ENCODE results near the gene KICS2.
"Not testable (repeated sequence)": the region's sequence is repeated elsewhere in the genome, so short reads cannot be mapped to it uniquely, and the experiment has no call there.

Gene KICS2

DNA sequence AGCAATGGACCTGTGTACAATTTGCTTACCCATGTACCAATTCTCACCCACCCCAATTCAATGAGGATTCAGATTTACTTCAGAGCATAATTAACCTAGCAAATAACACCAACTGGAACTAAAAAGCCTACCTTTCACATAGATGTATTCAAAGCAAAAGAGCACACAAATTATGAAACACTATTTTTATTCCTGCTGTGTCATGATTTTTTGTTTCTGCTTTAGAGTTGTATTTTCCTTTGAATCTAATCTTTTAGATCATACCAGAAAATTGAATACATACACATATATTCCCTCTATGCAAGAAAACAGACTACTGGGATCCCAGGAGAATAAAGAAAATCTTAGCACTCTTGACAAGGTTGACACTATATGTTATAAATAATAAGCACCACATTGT lies 5.9 kb downstream of the KICS2 start:
- no peak for DNase-seq (ENCODE audit: low read depth)

DNA sequence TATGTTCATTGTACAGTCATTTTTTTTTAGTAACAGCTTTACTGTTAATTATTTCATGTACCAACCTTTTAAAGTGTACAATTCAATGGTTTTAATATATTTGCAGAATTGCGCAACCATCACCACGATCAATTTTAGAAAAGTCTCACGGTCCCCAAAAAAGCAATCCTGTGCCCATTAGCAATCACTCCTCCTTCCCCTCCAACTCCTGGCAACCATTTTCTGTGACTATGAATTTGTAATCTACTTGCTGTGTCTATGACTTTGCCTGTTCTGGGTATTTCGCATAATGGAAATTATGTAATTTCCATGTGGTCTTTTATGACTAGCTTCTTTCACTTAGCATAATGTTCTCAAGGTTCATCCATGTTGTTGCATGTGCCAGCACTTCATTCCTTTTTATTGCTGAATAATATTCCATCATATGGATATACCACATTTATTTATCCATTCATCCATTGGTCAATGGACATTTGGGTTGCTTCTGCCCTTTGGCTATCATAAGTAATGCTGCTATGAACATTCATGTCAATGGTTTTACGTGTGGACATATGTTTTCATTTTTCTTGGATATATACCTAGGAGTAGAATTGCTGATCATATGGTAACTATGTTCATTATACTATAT lies 9.9 kb downstream of the KICS2 start:
- DNase-seq (ENCODE audit: low read depth), result no peak

DNA sequence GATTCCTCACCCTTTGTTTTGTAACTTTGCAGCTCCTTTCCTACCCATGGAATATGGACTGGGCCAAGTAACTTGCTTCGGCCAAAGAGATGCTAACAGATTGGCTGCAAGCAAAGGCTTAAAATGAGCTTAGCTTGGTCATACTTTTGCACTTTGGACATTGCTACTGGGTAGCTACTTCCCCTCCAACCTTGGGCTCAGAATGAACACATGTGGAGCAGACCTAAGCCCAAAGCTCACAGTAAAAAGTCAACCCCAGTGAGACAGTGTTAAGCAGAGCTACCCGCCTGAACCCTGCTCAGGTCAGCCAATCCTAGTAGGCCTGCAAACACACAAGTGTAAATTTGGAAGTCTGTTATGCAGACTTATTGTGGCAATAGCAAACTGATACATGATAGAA lies 14.6 kb downstream of the KICS2 start:
- no peak for DNase-seq (ENCODE audit: low read depth)

DNA sequence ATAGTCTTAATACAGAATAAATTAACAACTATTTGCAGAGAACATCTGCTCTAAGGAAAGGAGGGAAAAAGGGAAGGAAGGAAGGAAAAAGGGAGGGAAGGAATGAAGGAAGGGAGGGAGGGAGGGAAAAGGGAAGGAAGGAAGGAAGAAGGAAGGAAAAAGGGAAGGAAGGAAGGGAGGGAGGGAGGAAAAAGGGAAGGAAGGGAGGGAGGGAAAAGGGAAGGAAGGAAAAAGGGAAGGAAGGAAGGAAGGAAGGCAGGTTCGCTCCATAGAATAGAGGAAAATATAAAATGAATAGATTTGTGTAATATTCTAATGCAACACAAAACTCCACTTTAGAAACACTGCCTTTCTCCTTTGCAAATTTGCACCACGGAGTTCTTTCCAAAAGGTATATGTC lies 16.6 kb downstream of the KICS2 start:
- no peak for DNase-seq (ENCODE audit: low read depth)

DNA sequence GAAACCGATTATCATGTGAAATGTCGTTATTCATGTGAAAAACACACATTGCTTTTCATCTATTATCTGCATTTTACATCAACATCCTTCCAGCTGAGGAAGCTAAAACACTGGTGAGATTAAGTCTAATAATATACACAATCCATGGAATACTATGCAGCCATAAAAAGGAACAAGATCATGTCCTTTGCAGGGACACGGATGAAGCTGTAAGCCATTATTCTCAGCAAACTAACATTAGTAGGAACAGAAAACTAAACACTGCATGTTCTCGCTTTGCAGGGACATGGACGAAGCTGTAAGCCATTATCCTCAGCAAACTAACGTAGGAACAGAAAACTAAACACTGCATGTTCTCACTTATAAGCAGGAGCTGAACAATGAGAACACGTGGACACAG lies 18.3 kb downstream of the KICS2 start:
- no peak for DNase-seq (ENCODE audit: low read depth)

DNA sequence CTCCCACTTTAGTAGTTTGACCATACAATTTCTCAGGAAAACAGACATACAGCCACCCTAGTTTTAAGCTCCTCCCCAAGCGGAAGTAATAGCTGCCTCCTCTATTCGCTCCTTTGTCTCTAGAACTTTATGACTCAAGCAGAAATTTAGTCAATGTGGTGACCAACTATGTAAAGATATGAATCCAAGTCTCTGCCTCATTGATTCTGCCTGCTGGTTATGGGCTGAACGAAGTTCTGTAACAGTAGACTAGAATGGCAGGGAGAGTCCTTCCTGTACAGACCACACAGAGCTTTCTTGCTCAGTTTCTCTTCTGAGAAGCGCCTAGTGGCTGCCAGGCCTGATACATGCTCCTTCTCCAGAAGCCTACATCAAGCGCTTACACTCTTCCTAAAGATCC lies 19.1 kb downstream of the KICS2 start:
- no peak for DNase-seq (ENCODE audit: low read depth)

DNA sequence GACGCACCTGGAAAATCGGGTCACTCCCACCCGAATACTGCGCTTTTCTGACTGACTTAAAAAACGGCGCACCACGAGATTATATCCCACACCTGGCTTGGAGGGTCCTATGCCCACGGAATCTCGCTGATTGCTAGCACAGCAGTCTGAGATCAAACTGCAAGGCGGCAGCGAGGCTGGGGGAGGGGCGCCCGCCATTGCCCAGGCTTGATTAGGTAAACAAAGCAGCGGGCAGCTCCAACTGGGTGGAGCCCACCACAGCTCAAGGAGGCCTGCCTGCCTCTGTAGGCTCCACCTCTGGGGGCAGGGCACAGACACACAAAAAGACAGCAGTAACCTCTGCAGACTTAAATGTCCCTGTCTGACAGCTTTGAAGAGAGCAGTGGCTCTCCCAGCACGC lies 26.3 kb downstream of the KICS2 start:
- DNase-seq (ENCODE audit: low read depth), result not testable (repeated sequence)

DNA sequence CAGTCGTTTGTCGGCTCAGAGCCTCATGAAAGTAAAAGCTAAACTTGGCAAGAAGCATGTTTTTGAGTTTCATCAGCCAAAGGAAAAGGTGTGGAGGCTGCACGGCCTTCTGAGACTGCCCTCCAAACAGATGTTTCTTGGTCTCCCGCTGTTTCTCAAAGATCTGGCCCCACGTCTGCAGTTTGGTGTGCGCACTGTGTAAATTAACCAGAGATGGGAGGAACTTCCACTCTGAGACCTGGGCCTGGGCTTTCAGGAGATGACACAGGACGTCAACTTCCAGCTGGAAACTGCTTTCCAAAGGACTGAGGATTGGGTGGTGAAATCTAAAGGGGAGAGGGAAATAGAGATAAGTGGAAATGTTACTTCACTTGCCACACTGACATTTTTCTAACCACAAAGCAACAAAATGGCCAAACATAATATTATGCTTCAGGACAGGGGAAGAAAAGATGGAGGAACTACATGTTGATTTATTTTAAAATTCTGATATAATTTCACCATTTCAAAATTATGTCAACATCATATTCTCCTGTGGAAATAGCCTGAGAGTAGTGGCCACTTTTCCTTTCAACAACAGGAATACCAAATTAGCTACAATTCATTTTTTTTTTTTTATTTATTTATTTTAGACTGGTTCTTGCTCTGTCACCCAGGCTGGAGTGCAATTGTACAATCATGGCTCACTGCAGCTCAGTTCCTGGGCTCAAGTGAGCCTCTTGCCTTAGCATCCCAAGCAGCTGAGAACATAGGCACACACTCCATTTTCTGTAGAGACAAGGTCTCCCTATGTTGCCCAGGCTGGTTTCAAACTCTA lies 27.6 kb downstream of the KICS2 start:
- no peak for DNase-seq (ENCODE audit: low read depth)

DNA sequence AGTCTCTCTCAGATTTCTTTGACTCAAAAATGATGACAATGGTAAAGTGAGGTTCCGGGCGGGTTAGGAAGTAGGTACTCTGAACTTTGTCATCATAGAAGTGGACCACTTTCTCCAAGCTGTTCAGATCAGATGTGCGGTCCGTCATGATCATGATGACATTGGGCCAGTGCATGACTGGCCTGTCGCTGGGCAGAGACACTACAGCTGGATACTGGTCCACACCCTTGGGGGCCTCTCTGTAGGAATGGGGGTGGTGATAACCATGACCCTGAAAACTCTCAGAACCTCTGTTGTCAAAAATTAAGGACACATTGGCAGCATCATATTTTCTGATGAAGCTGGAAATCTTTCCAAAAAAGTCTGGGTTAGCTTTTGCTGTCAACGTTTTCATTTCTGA lies 28.2 kb downstream of the KICS2 start:
- DNase-seq (ENCODE audit: low read depth), result no peak

DNA sequence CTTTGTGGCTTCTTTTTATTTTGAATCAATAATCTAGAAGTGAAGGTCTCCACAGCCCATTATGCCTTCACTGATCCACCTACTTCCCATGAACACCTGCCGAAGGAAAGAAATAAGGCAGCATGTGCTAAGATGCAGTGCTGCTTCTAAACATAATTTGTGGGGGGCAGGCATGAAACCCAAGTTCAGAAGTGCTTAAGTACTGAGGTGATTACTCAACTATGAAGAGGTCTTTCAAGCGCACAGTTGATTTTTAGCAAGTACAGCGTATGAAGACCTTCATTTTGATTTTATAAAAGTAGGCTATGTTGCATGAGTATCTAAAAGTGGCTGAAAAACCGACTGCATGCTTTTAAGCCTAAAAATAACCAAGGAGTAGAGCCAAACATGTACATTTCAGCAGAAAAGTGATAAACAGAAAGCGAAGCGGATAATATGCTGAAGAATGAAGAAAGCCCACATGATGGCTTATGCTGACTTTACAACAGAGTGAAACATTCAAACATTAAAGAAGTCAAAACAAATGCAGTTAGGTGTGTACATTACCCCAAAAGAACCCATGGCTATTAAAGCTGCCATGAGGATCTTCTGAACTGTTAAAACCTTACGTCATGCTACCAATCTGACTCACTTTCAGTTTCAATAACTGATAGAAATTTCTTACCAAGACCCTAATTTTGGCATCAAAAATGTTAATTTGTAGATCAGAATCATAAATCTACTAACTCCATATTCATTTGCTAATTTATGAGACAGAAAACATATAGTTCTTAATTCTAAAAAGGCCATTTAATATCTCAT lies 29.3 kb downstream of the KICS2 start:
- DNase-seq (ENCODE audit: low read depth), result no peak

DNA sequence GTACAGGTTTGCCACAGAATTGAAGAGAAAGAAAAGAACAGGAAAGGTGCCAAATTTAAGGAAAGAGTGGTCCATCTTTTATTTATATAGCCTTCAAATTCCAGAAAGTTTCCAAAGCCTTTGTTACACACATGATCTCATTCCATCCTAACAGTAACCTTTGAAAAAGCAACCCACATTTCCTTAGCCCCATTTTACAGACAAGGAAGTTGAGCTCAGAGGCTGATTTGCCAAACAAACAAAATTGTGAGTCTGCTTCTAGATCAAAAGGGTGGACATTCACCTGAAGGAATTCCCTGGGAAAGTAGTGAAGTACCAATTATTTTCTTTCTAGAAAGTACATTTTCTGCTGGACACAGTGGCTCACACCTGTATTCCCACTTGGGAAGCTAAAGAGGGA lies 32.0 kb downstream of the KICS2 start:
- no peak for DNase-seq (ENCODE audit: low read depth)

DNA sequence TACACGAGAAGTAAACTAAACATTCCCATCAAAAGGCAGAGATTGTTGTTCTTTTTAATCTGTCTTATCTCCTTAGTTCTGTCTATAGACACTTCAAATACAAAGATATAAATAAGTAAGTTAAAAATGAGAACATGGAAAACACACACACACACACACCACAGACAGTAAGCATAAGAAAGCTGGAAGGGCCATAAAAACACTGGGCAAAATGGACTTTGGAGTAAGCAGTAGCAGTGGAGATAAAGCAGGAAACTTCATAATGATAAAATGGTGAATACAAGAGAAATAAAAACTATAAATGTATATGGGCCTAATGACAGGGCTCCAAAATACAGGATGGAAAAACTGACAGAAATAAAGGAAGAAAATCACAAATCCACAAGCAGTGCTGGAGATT lies 32.6 kb downstream of the KICS2 start:
- no peak for DNase-seq (ENCODE audit: low read depth)

DNA sequence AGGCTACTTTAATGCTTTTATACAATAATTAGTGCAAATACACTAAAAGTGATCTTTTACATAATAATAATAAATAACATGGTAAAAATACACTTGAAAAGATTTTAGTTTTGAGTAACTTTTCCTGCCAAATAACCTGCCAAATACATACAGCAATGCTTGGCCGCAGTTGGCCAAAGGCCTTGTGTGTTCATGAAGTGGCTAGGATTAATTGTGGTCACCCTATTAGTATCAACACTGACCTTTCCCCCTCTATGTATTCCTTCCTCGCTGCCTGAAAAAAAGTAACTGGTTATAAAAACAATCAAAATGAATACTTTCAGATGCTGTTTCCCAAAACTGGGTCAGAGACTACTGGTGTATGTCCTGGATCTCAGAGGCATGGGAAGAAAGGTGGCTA lies 34.3 kb downstream of the KICS2 start:
- no peak for DNase-seq (ENCODE audit: low read depth)

DNA sequence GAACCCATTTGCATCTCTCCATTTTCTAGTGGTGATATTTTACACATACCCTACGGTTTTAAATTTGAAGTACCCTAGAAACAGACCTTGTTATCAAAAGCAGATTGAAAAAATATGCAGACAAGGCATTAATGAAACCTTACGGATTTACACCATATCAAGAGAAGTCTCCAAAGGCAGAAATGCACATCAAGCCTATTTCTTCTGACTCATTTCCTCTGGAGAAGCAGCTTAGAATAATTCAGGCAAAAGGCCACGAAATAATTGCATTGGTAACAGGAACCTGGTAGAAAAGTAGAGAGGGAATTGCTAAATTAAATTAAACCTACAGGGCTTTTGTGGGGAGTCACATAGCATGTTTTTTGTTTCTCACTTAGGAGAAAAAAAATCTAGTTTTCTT lies 34.7 kb downstream of the KICS2 start:
- DNase-seq (ENCODE audit: low read depth), result no peak

DNA sequence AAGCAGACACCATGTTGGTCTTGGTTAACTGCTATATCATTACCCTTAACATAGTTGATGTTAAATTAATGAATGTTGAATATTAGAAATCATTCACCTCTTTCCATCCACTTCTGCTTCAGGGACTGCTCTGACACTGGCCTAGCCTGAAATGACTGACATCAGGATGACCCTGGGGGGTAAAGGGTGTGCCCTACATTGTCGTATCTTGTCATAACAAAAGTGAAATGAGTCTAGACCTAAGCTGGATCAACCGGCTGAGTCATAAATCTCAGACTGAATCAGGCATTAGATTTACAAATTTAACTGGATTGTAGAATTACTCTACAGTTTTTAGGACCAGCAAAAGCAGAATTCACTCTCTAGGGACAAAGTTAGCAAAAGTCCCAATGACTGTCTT lies 35.3 kb downstream of the KICS2 start:
- no peak for DNase-seq (ENCODE audit: low read depth)

DNA sequence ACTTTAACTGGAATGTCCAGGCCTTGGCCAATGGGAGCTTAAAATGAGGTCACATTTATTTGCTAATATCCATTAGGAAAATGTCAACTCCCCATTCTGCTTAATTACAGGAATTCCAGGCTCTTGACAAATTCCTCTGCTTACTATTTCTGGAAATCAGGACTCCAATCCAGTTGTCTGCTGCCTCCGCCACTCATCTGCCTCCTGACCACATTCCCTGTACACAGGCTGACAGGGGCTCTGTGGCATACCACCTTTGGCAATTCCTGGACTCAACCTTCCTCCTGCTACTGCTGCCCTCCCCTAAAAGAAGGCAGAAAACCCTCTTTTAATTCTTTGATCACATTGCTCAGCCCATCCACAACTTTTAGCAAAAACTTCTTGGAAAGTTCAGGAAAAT lies 37.9 kb downstream of the KICS2 start:
- DNase-seq (ENCODE audit: low read depth), result no peak

DNA sequence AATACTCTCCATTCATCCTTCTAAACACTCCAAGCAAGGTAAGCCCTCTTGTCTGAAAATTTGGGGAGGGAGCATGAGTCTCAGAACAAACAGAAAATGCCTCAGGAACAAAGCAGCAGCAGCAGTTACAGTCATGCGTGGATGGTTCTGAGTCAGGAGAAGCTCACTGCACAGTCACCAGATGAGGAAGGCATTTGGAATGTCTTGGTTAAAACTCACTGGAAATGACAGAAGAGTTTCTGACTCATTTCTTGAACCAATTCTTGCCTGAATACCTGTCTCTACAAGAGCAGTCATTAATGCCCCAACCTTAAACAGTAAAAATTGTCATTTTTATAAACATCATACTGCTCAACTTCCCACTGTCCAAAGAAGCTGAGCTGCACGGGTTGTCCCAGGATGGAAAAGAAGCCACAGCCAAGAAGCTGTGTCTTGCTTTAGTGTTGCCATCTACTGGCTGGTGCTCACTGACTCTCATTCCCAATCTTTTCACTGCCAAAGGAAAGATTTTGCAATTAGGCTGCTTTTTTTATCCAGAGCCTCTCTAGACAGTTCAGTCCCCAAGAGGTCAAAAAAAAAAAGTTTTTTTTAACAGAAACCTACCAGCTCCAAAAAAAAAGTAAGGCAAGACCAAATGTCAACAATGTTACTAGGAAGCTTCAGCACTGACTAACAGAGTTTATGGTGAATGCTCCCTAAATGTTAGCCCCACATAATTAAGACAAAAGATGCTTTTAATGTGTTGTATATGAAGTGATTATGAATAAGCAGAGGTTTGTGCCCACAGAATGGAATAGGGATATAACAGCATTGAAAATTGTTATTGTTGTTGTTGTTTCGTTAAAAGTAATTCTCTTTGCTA lies 40.4 kb downstream of the KICS2 start:
- DNase-seq (ENCODE audit: low read depth), result no peak

DNA sequence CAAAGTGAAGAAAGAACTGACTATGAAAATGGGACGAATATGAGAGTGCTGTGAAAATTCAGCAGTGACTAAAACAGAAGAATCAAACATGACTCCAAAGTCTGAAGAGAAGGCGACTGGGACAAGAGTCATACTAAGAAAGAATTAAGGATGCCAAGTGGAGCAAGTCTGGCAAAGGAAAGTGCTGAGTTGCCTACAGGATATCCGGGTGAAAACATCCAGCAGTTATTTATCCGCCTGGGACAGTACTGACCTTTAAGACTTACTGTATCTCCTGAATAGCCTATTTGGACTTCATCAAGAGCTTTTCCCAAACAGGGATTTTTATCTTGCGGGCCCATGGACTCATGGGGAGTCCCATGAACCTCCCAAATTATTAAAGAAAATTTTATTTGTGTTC lies 41.1 kb downstream of the KICS2 start:
- DNase-seq (ENCODE audit: low read depth), result no peak

DNA sequence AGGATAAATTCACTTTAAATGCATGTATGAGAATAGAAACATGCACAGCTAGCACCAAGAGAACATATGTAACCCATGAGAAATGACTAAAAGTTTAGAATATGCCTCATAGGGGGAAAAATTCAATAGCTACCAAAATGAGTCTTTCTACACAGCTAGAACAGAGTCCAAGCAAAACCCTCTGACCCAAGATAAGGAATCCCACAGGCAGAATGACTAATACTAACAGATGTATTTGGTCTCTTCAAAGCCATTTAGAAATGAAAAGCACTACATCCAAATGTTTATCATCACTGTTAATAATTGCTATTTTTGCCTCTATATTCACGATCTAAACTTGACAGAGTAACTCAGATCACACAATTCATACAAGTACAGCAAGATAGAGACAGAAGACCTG lies 44.0 kb downstream of the KICS2 start:
- no peak for DNase-seq (ENCODE audit: low read depth)

DNA sequence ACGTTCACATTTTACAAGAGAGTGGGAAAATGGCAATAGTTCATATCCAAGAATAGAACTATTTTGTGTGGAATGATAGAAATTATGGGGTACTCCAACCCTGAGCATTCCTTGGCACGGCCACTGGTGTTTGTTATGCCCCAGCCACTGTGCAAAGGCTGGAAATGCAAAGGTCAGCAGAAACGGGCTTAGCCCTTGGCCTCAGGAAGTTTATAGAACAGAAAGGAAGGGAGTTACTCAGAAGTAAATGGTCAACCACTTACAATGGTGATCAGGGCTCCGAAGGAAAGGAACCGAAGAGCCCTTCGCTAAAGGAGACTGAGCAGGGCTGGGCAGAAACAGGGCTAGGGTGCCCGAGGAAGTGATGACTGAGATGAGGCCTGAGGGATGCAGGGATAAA lies 45.1 kb downstream of the KICS2 start:
- no peak for DNase-seq (ENCODE audit: low read depth)

DNA sequence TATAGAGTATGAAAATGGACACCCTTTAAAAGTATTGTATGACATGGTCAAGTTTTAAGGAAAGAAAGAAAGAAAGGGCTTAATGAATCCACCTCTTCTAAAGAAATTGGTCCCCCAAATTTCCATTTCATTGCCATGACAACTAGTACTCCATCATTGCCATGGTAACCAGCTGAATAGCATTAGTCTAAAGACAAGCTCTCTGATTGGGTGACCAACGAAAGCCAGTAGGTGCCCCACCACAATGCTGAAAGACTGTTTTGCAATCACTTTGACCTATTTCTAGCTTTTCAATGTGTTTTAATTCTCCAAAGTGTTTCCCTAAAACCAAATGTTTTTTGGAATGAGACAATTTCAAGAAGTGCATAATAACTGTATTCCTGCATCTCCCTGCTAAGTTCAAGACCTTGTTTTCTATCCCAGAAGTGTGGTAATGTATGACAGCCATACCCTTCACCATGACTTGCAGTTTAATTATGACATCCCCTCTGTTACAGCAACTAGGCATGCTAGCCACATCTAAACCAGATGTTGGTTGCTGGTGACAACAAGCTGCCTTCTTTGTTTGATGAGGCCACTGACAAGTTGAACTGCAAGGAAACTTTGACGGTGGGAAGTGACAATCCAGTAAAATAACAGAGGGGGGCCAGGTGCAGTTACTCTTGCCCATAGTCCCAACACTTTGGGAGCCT lies 46.7 kb downstream of the KICS2 start:
- no peak for DNase-seq (ENCODE audit: low read depth)

DNA sequence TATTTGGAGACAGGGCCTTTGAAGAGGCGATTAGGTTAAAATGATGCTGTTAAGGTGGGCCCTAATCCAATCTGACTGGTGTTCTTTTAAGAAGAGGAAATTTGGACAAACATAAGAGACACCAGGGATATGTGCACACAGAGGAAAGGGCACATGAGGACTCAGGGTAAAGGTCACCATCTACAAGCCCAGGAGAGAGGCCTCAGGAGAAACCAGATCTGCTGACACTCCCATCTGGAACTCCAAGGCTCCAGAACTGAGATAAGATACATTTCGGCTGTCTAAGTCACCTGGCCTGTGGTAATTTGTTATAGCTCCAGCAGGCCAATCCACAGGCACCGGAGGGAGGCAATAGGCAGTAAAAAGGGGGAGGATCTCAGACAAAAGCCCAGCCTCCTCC lies 48.6 kb downstream of the KICS2 start:
- no peak for DNase-seq (ENCODE audit: low read depth)
